NB4 (cell line): ENCODE measurements around the gene MAP1LC3C.
"Not testable (repeated sequence)": the region's sequence is repeated elsewhere in the genome, so short reads cannot be mapped to it uniquely, and the experiment has no call there.

Experiments used
- DNase-seq: peaks from one replicate; pipeline ENCODE4 v3.0.0; 2010; ENCODE audit warnings: low read depth
- H3K4me3 ChIP-seq: one replicate; pipeline ENCODE4 v1.5.1; 2011; ENCODE audit warnings: mild to moderate bottlenecking, low read depth, low read length, moderate library complexity
- CTCF ChIP-seq: IDR thresholded peaks from one replicate; pipeline ENCODE4 v1.5.1; 2012; ENCODE audit warnings: low read depth, low read length
- MYC ChIP-seq: IDR thresholded peaks from 2 replicates; pipeline ENCODE4 v1.6.1; 2011; ENCODE audit warnings: low read depth, low read length
- POLR2A ChIP-seq: IDR thresholded peaks from 2 replicates; pipeline ENCODE4 v1.6.1; 2011; ENCODE audit warnings: mild to moderate bottlenecking; ENCODE audit not compliant: insufficient read length; ENCODE audit errors: extremely low read depth
- TF ChIP-seq, protein P1 (sequence below): IDR thresholded peaks from 2 replicates; pipeline ENCODE4 v1.6.1; 2011; ENCODE audit warnings: low read depth, low read length

Gene MAP1LC3C

GRCh38 chr1:241998412-241998921 is 431 bp downstream of the MAP1LC3C start:
- no peak overlapping the region for H3K4me3 ChIP-seq
- TF ChIP-seq CTCF (peak; percentile 51), POLR2A (no peak), MYC (no peak)
- TF ChIP-seq, protein P1, sequence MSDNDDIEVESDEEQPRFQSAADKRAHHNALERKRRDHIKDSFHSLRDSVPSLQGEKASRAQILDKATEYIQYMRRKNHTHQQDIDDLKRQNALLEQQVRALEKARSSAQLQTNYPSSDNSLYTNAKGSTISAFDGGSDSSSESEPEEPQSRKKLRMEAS = no peak
- peak; percentile 63 for DNase-seq

GRCh38 chr1:241997401-241997998 is 1.4 kb downstream of the MAP1LC3C start:
- no peak for TF ChIP-seq CTCF
- TF ChIP-seq MYC = no peak
- TF ChIP-seq, protein P1 = no peak
- no peak for TF ChIP-seq POLR2A
- no peak overlapping the region for H3K4me3 ChIP-seq
- DNase-seq = no peak

DNA sequence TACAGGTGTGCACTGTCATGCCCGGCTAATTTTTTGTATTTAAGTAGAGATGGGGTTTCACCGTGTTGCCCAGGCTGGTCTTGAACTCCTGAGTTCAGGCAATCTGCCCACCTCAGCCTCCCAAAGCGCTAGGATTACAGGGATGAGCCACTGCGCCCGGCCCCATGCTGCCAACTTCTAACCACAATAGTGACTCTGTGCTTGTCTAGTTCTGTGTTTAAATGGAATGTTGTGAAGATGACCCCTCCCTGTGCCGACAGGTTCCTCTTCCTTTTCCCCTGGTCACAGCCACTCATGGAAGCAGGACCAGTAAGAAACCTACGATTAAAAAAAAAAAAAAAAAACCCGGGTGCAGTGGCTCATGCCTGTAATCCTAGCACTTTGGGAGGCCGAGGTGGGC is 4.7 kb downstream of the MAP1LC3C start:
- TF ChIP-seq POLR2A = no peak
- TF ChIP-seq MYC = no peak
- no peak for TF ChIP-seq CTCF
- TF ChIP-seq, protein P1 = no peak
- no peak for DNase-seq
- H3K4me3 ChIP-seq = no peak overlapping the region

DNA sequence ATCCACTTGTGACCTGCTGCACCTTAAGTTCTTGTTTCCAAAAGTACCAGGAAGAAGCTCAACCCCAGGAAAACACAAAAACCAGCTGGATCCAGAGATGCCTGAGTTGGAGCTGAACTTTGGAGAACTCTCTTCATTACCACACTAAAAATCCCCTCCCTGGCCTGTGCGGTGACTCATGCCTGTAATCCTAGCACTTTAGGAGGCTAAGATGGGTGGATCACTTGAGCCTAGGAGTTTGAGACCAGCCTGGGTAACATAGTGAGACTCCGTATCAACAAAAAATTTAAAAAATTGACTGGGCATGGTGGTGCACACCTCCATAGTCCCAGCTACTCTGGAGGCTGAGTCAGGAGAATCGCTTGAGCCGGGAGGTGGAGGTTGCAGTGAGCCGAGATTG is 6.2 kb downstream of the MAP1LC3C start:
- TF ChIP-seq MYC (no peak), CTCF (no peak), POLR2A (no peak)
- TF ChIP-seq, protein P1 = no peak
- H3K4me3 ChIP-seq = no peak overlapping the region
- no peak for DNase-seq

DNA sequence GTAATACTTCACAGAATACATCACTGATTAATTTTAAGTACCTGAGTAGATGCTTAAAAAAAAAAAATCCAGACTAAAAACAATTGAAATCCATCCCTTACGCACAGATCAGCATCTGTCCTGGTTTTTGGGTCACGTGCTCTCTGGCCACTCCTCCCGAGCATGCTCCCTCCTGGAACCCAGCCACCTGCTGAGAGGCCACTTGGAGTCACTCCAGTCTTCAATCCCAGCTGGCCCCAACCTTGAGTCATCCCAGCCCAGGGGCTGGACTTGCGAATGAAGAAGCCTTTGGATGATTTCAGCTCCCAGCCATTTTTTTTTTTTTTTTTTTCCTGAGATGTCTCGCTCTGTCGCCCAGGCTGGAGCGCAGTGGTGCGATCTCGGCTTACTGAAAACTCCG is 8.9 kb downstream of the MAP1LC3C start:
- DNase-seq = no peak
- no peak overlapping the region for H3K4me3 ChIP-seq
- no peak for TF ChIP-seq POLR2A
- TF ChIP-seq CTCF = no peak
- TF ChIP-seq, protein P1 = no peak
- no peak for TF ChIP-seq MYC

DNA sequence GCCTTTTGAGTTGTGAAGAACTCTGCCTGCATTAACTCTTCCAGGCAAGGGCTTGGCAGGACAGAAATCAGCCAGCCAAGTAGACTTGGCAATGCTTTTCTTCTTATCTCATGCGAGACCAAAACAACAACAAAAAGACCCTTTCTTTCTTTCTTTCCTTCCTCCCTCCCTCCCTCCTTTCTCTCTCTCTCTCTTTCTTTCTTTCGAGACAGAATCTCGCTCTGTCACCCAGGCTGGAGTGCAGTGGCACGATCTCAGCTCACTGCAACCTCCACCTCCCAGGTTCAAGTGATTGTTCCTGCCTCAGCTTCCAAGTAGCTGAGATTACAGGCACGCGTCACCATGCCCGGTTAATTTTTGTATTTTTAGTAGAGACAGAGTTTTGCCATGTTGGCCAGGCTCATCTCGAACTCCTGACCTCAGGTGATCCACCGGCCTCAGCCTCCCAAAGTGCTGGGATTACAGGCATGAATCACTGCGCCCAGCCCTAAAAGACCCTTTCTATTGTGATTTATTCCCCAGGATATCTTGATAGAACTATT is 10.4 kb downstream of the MAP1LC3C start:
- H3K4me3 ChIP-seq, DNase-seq: not testable (repeated sequence)
